NK-92 treated with Interleukin-12 subunit alpha and Interleukin-12 subunit beta, amount 100 ng/mL, for 24 hours (cell line): ENCODE results near the gene MPZL3.
A peak's percentile ranks its signal among the peaks of the same experiment; 100 is the strongest.

ENCODE experiments used
- DNase-seq: peaks from one replicate; lab custom pipeline; 2025; lab: John Stamatoyannopoulos, UW

MPZL3 gene

GRCh38 chr11:118232659-118233058 is 19.5 kb downstream of the MPZL3 start:
- DNase-seq: no peak

GRCh38 chr11:118231461-118231860 is 20.7 kb downstream of the MPZL3 start:
- DNase-seq: no peak

- DNase-seq: no peak
Measured at GRCh38 chr11:118230088-118230487, 22.1 kb downstream of the MPZL3 start.

GRCh38 chr11:118229274-118229847 is 22.8 kb downstream of the MPZL3 start:
- DNase-seq: no peak

- peak; percentile 64 for DNase-seq
Measured at GRCh38 chr11:118227865-118228785, 24.0 kb downstream of the MPZL3 start.

- no peak for DNase-seq
Measured at GRCh38 chr11:118226781-118227180, 25.4 kb downstream of the MPZL3 start.

GRCh38 chr11:118226296-118226695 is 25.9 kb downstream of the MPZL3 start:
- DNase-seq: no peak

- DNase-seq: no peak
Measured at GRCh38 chr11:118224511-118225188, 27.5 kb downstream of the MPZL3 start, which contains the start of gene JAML. Gene JAML, minus strand, starts transcription at chr11:118225011. Its CDS starts 10,145 bp downstream, at chr11:118214866.

GRCh38 chr11:118223992-118224391 is 28.2 kb downstream of the MPZL3 start:
- no peak for DNase-seq

- DNase-seq: no peak
Measured at GRCh38 chr11:118223570-118223969, 28.6 kb downstream of the MPZL3 start.

GRCh38 chr11:118222437-118222836 is 29.7 kb downstream of the MPZL3 start:
- no peak for DNase-seq

- DNase-seq: no peak
Measured at GRCh38 chr11:118221419-118221818, 30.7 kb downstream of the MPZL3 start.

- DNase-seq: no peak
Measured at GRCh38 chr11:118219732-118220131, 32.4 kb downstream of the MPZL3 start.

GRCh38 chr11:118219244-118219643 is 32.9 kb downstream of the MPZL3 start:
- no peak for DNase-seq

GRCh38 chr11:118217575-118217974 is 34.6 kb downstream of the MPZL3 start:
- no peak for DNase-seq

- DNase-seq: no peak
Measured at GRCh38 chr11:118216621-118217481, 35.3 kb downstream of the MPZL3 start.

GRCh38 chr11:118215765-118216164 is 36.4 kb downstream of the MPZL3 start:
- DNase-seq: no peak

- DNase-seq: no peak
Measured at GRCh38 chr11:118215262-118215661, 36.9 kb downstream of the MPZL3 start.

GRCh38 chr11:118214210-118214914 is 37.8 kb downstream of the MPZL3 start:
- no peak for DNase-seq

- DNase-seq: no peak
Measured at GRCh38 chr11:118213781-118214180, 38.4 kb downstream of the MPZL3 start.

GRCh38 chr11:118213201-118213600 is 39.0 kb downstream of the MPZL3 start:
- DNase-seq: no peak
